Motor neuron (in vitro differentiated cells): ENCODE results near the gene KIF26A. TPM values are rescaled to one million over a fixed set of nuclear protein-coding genes. Genes with fewer than 3 reads are reported as not detected.

Source experiments
- ATAC-seq, 8 experiments: fragments of 200-7000 bp; cut with Tn5 transposase; replicated peaks in 6 of 8; 2 replicates each; pipeline ENCODE4 v1.8.0; 2021; ENCODE audit warnings: mild to moderate bottlenecking in 8 of 8, moderate library complexity in 8 of 8
- H3K27ac ChIP-seq, 2 donors: fragments of 250-450 bp; sonication (Bioruptor Pico); 2 replicates each; pipeline ENCODE4 v1.9.0; 2021; ENCODE audit warnings: antibody characterized with exemption in 2 of 2, mild to moderate bottlenecking in 2 of 2, moderate library complexity in 1 of 2
- H3K4me1 ChIP-seq, 2 donors: fragments of 250-450 bp; sonication (Bioruptor Pico); replicated peaks in 1 of 2; 2 replicates each; pipeline ENCODE4 v1.6.1; 2021; ENCODE audit warnings: antibody characterized with exemption in 2 of 2, mild to moderate bottlenecking in 2 of 2, moderate library complexity in 1 of 2
- H3K4me3 ChIP-seq, 5 donors: fragments of 250-450 bp; sonication (Bioruptor Pico); 2 replicates each; pipeline ENCODE4 v1.9.0; 2021; ENCODE audit warnings: antibody characterized with exemption in 5 of 5, mild to moderate bottlenecking in 5 of 5, moderate library complexity in 4 of 5
- WGBS, 10 experiments: fragments of 450-650 bp; shearing (Covaris generic); methylation state at CpG; one replicate each; pipeline ENCODE4 v1.0.0; 2022; 5-methylcytosine and 5-hydroxymethylcytosine counted together
- in situ Hi-C, 9 experiments: fragments of 400-800 bp; cut with MboI; loops; one replicate each; pipeline ENCODE4 v1.15.0; 2021; ENCODE audit warnings: low sequenced_read_pairs in 9 of 9, low pct_unique_long_range_greater_than_20kb in 2 of 9; ENCODE audit not compliant: unreplicated experiment in 9 of 9
- total RNA-seq, 8 experiments: library from RNA; unstranded; fragments of 300-600 nt; gene quantifications; 2 replicates each; pipeline versions ENCODE4 v1.2.3 to v1.2.4, GENCODE V29; 2022

Gene KIF26A
- total RNA-seq, 8 experiments from 2014 or later: 0.20 to 14.2 (median 8.2) TPM

DNA sequence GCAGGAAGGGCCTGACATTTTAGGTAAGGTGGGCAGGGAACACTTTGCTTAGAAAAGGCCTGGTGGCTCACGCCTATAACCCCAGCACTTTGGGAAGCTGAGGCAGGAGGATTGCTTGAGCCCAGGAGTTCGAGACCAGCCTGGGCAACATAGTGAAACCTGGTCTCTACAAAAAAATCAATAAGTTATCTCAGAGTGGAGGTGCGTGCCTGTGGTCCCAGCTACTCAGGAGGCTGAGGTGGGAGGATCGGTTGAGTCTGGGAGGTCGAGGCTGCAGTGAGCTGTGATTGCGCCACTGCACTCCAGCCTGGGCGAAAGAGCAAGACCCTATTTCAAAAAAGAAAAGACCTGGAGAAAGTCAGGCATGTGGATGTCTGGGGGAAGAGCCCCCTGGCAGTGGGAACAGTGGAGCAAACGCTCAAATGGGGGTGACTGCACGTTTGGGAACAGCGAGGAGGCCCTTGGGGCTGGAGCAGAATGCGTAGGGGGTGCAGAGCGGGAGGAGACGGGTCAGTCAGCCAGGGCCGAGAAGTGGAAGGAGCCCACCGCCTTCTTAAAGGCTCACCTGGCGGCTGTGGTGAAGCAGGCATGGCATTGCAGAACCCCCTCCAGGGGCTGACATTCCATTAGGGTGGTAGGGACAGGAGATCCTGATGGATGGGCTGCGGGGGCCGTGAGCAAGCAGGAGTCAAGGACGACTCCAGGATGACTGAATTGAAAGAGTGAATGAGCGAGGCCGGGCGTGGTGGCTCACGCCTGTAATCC is 6.2 kb upstream of the KIF26A start:
- ATAC-seq: no peak
- 0 to 82% (median 65%) methylated on average over 1 to 13 of the region's 23 CpGs; no CpG with 5 or more reads in 1 of the 10 experiments for WGBS, 10 experiments
- peaks cover 22 to 23% of the 10 kb centered on the region in 2 donors for H3K4me1 ChIP-seq
- in situ Hi-C loops: loop anchor here in 4 of 9 experiments (25.0 kb wide), 2 partner anchors 430 to 505 kb away; no protein-coding TSS in a partner anchor
- H3K27ac ChIP-seq: no peak overlapping the region
- no peak overlapping the region for H3K4me3 ChIP-seq

- no peak for ATAC-seq
- peaks cover 22 to 23% of the 10 kb centered on the region in 2 donors for H3K4me1 ChIP-seq
- 0 to 72% (median 8%) methylated on average over 1 to 2 of the region's 7 CpGs; no CpG with 5 or more reads in 7 of the 10 experiments for WGBS, 10 experiments
- in situ Hi-C loops: loop anchor here in 4 of 9 experiments (25.0 kb wide), 2 partner anchors 429 to 504 kb away; no protein-coding TSS in a partner anchor
- H3K4me3 ChIP-seq: no peak overlapping the region
- H3K27ac ChIP-seq: no peak overlapping the region
Observed at GRCh38 chr14:104132981-104133380, 5.4 kb upstream of the KIF26A start.

GRCh38 chr14:104133496-104133895 is 4.9 kb upstream of the KIF26A start:
- in situ Hi-C loops: loop anchor here in 4 of 9 experiments (25.0 kb wide), 2 partner anchors 429 to 504 kb away; no protein-coding TSS in a partner anchor
- peaks cover 22 to 23% of the 10 kb centered on the region in 2 donors for H3K4me1 ChIP-seq
- H3K27ac ChIP-seq: peak overlapping the region; percentile 80
- ATAC-seq: no peak
- WGBS, 10 experiments: 28 to 100% (median 40%) methylated on average over 1 to 5 of the region's 9 CpGs; no CpG with 5 or more reads in 5 of the 10 experiments
- H3K4me3 ChIP-seq: no peak overlapping the region

- peak in 5 of 8 experiments; percentile 37 to 61 (median 53) for ATAC-seq
- WGBS, 10 experiments: 5 to 89% (median 50%) methylated on average over 2 to 8 of the region's 31 CpGs; no CpG with 5 or more reads in 3 of the 10 experiments
- peak overlapping the region; percentile 1 to 85 (median 61) for H3K4me3 ChIP-seq
- in situ Hi-C loops: loop anchor here in 4 of 9 experiments (25.0 kb wide), 2 partner anchors 428 to 503 kb away; no protein-coding TSS in a partner anchor
- peak overlapping the region; percentile 80 for H3K27ac ChIP-seq
- H3K4me1 ChIP-seq: peaks cover 23 to 26% of the 10 kb centered on the region in 2 donors
Observed at GRCh38 chr14:104134061-104134965, 4.1 kb upstream of the KIF26A start.

DNA sequence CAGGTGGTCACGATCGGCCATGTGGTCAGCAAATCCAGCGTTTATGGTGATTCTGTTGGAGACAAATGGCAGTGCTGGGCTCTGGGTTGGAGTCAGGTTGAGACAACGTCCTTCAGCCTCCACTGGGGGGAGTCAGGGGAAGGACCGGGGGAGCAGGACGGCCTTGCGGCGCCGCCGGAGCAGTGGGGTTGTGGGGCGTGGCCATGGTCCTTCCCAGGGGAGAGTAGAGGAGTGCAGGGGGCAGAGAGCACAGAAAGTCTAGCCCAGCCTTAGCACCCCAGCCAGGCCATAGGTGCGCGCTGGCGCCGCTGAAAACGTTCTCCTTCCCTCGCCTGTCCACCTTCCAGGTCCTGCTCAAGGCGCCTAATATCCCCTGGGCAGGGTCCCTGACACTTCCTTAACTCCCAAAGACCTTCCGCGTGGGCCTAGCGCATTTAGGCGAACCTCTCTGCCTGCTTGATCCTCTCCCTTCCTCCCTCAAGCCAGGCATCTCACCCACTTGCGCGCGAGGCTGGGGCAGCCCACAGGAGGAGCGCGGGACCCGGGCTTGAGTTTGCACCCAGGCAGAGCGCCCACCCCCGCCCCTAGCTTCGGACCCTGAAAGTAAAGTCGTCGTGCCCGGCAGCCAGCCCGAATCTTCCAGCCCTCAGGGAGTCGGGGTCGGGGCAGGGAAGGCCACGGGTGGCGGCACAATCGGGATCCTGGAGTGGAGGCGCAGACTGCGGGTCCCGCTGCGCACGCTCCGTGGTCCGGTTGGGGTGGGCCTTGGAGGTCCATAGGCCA is 3.1 kb upstream of the KIF26A start:
- peaks cover 32 to 36% of the 10 kb centered on the region in 2 donors for H3K4me1 ChIP-seq
- H3K27ac ChIP-seq: peak overlapping the region; percentile 80
- 16 to 19% methylated on average over 5 to 6 of the region's 47 CpGs; no CpG with 5 or more reads in 8 of the 10 experiments for WGBS, 10 experiments
- in situ Hi-C loops: loop anchor here in 4 of 9 experiments (25.0 kb wide), 2 partner anchors 427 to 502 kb away; no protein-coding TSS in a partner anchor
- peak in 6 of 8 experiments; percentile 26 to 73 (median 64) for ATAC-seq
- peak overlapping the region; percentile 60 to 85 (median 66) for H3K4me3 ChIP-seq

DNA sequence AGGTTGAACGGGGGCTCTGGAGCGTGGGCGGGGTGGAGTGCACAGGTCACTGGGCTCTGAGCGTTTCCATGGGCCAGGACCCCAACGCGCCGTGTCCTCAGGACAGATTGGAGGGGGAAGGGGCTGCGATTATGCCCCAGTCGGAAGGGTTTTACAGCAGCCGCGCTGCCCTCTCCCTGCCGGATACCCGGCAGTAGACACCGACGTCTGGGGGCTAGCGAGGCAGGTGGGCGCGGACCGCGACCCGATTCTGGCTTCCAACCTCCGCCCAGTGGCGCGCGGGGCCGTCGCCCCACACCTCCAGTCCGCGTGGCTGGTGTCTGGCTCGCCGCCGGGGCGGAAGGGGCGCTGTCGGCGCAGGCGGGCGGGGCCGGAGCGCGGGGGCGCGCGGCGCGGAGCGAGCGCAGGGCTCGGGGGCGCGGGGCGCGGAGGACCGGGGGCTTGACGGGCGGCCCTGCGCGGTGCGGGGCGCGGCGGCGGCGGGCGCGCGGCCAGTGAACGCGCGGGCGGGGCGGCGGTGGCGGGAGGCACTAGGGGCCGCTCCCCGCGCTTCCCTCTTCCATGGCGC is 2.4 kb upstream of the KIF26A start:
- Histone ChIP-seq H3K4me3 (peak overlapping the region; percentile 60 to 85 (median 66)), H3K27ac (peak overlapping the region; percentile 80), H3K4me1 (peaks cover 39 to 42% of the 10 kb centered on the region in 2 donors)
- WGBS, 10 experiments: 0 to 40% (median 20%) methylated on average over 1 to 2 of the region's 78 CpGs; no CpG with 5 or more reads in 7 of the 10 experiments
- in situ Hi-C loops: loop anchor here in 4 of 9 experiments (25.0 kb wide), 2 partner anchors 426 to 501 kb away; no protein-coding TSS in a partner anchor
- peak in 5 of 8 experiments; percentile 11 to 21 (median 14) for ATAC-seq

DNA sequence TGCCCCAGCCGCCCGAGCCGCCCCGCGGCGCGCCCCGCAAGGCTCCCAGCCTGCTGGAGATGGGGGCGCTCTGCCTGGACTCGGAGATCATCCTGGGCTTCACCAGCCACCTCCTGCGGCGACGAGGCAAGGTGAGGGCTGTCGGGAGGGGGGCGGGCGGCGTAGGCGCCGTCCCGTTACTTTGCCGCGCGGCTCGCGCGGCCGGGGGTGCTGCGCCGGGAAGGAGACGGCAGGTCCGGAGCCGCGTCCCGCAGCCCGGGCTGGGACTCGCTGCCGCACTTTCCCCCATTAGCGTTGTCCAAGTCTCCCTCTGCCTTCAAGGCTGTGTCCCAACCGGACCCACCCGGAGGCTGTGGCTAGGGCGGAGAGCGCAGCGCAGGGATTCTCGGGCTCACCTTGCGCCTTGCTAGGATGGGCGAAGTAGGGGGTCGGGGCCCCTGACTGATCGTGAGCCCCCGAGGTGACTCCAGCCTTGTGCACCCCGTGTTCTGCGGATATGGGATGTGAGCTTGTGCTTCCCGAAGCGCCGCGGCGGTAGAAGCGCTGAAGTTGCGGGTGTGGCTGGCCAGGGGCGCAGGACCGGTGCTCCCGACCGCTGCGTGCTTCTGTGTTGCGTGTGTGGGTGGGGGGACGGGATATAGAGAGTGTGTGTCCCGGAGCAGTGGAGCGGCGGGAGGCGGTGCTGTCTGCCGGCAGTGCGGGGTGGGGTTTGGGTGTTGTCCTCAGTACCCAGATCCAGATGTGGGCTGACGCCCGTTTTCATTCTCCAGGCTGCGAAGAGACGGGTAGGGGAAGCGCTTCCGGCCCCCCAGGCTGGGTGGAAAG is 1.7 kb upstream of the KIF26A start:
- Histone ChIP-seq H3K4me1 (peaks cover 41 to 44% of the 10 kb centered on the region in 2 donors), H3K4me3 (peak overlapping the region; percentile 60 to 85 (median 66)), H3K27ac (peak overlapping the region; percentile 80)
- ATAC-seq: peak in 3 of 8 experiments; percentile 14 to 65 (median 33)
- 0 to 21% (median 13%) methylated on average over 1 to 11 of the region's 77 CpGs; no CpG with 5 or more reads in 6 of the 10 experiments for WGBS, 10 experiments
- in situ Hi-C loops: loop anchor here in 4 of 9 experiments (25.0 kb wide), 2 partner anchors 426 to 501 kb away; no protein-coding TSS in a partner anchor

DNA sequence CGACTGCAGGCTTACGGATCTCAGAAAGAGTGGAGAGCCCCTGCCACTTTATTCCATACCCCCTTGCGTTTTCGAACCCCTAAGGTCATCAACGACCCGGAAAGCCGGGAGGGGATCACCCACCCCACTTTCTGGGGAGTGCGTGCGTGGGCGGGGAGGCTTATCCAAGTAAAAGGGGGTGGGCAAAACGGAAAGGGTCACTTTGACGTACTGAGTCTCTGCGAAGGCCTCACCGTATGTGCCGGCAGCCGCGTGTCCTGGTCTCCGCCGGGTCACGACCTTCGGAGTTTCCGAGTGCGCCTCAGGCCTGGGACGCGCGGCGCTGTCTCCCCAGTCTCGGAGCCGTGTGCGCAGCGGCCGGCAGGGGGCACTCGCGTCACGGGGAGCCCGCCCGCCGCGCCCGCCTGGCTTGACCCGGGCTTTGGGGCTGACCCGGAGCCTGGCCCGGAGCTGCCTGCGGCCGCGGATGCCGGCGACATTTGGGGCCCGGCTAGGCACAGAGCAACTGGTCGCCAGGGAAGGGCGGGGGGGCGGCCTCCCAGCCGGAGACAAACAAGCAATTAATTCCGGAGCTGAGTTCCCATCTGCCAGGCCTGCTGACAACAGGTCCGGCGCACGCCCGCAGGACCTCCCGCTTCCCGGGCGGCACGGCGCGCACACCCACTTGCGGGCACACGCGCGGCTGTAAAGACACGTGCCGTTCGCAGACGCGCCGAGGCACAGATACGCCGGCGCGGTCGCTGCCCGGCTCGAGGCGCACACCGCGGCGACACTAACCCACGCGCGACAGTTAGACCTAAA is 890 bp upstream of the KIF26A start:
- Histone ChIP-seq H3K4me1 (peaks cover 44% of the 10 kb centered on the region in 2 donors), H3K27ac (peak overlapping the region in 1 of 2 donors; percentile 60), H3K4me3 (peak overlapping the region; percentile 60 to 85 (median 66))
- in situ Hi-C loops: loop anchor here in 4 of 9 experiments (25.0 kb wide), 2 partner anchors 425 to 500 kb away; no protein-coding TSS in a partner anchor
- WGBS, 10 experiments: 2 to 15% (median 5%) methylated on average over 4 to 12 of the region's 88 CpGs; no CpG with 5 or more reads in 7 of the 10 experiments
- ATAC-seq: peak; percentile 24 to 89 (median 30)

- peak overlapping the region in 1 of 2 donors; percentile 60 for H3K27ac ChIP-seq
- peak in 1 of 8 experiments; percentile 16 for ATAC-seq
- WGBS, 10 experiments: 0 to 10% (median 3%) methylated on average over 2 to 7 of the region's 73 CpGs; no CpG with 5 or more reads in 6 of the 10 experiments
- H3K4me3 ChIP-seq: peak overlapping the region; percentile 60 to 85 (median 66)
- peaks cover 38 to 39% of the 10 kb centered on the region in 2 donors for H3K4me1 ChIP-seq
- in situ Hi-C loops: loop anchor here in 4 of 9 experiments (25.0 kb wide), 2 partner anchors 423 to 498 kb away; no protein-coding TSS in a partner anchor
Observed at GRCh38 chr14:104138718-104139459, 502 bp downstream of the KIF26A start.
